ENCODE measurements around the gene PLXNA3.
A peak's percentile ranks its signal among the peaks of the same experiment; 100 is the strongest.

Gene PLXNA3

DNA sequence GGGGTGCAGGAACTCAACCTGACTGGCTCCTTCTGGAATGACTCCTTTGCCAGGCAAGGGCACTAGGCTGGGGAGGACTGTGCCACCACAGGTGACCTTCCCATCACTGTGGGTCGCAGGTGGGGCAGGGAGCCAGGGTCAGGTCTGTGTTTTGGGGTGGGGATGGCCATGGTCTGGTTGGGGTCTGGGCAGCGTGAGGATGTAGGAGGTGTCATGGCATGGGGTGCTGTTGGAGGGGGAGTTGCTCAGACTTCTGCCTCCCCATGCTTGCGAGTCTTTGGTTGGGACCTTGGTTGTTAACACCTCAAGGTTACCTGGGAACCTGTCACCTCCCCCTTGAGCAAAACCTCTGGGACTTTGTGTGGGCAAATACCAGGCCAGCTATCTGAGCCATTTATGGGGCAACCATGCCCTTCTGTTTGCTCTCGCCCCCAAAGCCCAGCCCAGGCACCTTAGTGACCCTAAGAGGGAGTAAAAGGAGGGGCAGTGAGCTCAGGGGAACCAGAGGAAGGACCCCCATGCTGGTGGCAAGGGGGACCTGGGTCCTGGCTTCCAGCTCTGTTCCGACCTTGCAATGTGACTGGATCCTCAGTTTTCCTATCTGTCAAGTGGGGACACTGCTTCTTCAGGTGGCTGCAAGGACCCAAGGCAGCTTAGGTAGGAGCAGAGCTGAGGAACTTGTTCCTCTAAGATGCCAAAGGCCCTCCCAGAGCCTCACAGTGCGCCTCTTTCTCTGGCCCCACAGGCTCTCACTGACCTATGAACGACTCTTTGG is 23.5 kb upstream of the PLXNA3 start:
- no peak for DNase-seq

DNA sequence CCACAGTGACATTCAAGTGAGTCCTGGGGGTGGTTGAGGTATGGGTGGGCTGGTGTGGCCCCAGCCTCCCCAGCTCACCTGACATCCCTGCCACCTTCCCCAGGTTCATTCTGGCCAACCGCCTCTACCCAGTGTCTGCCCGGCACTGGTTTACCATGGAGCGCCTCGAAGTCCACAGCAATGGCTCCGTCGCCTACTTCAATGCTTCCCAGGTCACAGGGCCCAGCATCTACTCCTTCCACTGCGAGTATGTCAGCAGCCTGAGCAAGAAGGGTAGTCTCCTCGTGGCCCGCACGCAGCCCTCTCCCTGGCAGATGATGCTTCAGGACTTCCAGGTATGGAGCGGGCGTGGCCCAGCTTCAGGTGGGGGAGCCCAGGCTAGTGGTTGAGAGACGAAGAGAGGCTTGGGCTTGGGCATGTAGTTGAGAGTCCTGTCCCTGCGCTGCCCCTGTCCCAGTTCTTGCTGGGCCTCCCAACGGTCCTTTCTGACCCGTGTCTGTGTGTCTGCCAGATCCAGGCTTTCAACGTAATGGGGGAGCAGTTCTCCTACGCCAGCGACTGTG is 22.8 kb upstream of the PLXNA3 start:
- no peak for DNase-seq

DNA sequence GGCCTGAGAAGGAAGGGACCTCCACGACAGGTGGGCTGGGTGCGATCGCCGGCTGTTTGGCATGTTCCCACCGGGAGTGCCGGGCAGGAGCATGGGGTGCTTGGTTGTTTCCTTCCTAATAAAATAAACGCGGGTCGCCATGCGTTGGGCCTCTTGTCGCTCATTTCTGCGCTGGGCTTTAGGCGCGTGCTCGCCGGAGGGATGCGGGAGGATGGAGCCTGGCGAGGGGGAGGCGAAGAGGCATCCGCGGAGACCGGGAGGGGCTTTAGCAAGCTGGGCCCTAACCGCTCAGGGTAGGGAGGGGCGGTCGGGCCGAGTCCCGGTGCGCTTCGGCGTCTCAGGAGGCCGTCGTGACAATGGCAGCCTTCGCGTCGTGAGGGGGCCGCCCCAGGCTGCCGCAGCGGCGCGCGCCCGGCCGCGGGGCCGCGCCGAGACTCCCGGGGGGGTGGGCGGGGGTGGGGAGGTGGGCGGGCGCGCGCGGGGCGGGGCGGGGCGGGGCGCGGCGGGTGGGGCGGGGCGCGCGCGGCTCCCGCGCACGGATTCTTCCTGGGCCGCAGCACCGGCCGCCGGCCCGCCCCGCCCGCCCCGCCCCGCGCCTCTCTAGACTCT is 21.6 kb upstream of the PLXNA3 start:
- DNase-seq, result peak in 26 of 58 donors; percentile 3 to 51 (median 24)

DNA sequence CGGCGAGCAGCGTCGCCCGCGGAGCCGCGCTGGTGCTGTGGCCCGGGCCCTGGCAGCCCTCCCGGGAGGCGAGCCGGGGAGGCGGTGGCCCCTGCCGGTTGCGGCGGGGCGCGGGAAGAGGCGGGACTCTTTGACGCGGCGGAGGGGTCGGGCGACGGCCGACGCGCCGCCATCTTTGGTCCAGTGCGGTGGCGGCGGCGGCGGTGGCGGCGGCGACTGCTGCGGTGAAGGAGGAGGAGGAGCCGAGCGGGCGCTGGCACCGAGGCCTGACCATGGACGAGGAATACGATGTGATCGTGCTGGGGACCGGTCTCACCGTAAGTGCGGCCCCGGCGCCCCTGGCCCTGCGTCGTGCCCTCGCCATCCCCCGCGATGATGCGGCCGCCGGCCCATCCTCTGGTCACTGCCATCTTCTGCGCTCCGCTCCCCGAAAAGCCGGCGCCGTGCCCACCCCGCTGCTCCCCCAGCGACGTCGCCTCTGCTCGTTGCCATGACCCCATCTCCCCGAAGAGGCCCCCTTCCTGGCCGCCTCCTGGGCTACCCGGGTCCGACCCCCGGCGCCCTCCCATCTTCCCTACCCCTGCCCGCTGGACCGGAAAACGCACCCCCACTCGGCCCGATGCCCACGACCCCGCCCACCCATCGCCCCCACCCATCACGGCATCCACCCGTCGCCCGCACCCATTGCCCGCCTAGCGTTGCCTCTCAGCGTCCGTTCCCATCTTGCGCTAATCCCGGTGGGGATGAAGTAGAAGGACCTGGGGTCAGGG is 20.9 kb upstream of the PLXNA3 start, which contains the start of gene GDI1:
TSS of gene GDI1 (plus strand) at position 172 of the 770 bp plus-strand sequence. CDS start at position 273, 101 bp downstream.
- peak in 33 of 58 donors; percentile 3 to 59 (median 27) for DNase-seq

DNA sequence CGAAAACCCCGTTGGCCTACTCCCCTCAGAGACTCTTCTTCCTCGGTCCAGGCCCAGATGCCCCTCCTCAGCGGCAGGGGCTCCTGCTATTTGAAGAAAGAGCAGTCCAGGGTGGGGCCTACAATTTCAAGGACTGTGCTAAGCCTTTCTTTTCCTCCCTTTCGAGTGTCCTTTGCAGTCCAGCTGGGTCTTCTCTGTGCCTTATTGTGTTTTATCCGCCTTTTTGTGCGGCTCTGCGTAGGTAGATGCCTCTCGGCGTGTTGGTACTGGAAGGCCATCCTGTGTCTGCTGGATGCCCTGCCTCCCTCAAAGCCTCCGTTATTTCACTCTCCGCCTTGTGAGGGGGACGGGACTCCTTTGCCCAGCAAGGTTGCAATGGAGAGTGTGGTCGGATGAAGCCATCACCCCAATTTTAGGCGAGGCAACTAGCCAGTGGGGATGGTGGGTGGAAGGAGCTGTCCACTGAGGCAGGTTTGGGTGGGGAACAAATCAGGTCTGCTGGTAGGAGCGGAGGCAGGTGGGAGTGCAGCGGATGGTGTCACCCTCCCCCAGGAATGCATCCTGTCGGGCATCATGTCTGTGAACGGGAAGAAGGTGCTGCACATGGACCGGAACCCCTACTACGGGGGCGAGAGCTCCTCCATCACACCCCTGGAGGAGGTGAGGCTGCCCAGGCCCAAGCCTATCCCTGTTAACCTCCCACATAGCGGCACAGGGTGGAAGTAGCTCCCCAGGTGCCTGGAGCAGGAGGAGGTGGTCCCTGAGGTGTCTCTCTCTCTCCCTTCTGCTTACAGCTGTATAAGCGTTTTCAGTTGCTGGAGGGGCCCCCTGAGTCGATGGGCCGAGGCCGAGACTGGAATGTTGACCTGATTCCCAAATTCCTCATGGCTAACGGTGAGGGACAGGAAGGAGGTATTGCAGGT is 19.8 kb upstream of the PLXNA3 start:
- peak in 1 of 58 donors; percentile 2 for DNase-seq

DNA sequence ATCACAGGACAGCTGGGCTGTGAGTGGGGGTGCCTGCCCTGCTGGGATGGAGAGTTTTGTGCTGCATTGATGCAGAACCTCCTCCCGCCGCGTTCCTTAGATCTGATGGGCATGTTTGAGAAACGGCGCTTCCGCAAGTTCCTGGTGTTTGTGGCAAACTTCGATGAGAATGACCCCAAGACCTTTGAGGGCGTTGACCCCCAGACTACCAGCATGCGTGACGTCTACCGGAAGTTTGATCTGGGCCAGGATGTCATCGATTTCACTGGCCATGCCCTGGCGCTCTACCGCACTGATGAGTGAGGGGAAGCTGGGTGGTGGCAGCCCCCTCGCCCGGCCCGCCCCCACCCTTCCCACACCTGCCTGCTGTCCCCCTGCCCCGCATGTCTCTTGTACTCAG is 18.2 kb upstream of the PLXNA3 start:
- no peak for DNase-seq

DNA sequence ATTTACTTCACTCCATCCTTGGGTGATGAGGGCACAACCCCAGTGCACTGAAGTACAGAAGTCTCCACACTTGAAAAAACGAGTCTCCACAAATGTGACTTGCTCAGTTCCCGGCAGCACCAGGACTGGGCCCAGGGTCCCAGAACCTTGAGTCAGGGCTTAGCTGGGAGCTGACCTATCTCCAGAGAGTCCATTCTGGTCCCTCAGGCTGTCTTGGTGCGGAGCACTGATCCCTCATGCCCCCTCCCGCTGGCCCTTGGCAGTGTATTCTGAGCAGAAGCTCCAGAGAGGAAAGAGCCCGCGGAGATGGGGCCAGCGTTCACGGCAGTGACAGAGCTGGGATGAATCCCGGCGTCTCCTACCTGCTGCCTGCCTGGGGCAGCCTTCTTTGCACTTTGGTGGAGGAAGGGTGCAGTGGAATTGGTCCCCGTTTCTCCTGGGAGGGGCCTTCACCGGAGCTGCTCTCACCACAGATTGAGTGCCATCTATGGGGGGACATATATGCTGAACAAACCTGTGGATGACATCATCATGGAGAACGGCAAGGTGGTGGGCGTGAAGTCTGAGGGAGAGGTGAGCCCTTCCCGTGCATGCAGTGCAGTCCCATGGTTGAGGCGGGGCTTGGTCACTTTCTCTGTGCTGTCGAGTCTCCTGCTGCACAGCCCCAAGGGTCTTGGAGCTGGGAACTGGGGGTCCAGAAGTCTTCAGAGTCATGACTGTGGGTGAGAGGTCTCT is 17.3 kb upstream of the PLXNA3 start:
- DNase-seq, result no peak

DNA sequence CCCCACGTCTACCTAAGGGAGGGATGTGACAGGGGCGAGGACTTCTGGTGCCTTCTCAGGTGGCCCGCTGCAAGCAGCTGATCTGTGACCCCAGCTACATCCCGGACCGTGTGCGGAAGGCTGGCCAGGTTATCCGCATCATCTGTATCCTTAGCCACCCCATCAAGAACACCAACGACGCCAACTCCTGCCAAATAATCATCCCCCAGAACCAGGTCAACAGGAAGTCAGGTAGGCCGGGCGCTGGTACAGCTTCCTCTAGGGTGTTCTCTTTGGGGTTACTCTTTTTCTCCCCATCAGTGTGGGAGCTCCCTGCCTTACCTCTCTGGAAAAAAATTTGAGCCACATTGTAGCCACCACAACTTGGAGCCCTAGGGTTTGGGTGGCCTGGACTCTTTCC is 16.5 kb upstream of the PLXNA3 start:
- DNase-seq, result no peak

DNA sequence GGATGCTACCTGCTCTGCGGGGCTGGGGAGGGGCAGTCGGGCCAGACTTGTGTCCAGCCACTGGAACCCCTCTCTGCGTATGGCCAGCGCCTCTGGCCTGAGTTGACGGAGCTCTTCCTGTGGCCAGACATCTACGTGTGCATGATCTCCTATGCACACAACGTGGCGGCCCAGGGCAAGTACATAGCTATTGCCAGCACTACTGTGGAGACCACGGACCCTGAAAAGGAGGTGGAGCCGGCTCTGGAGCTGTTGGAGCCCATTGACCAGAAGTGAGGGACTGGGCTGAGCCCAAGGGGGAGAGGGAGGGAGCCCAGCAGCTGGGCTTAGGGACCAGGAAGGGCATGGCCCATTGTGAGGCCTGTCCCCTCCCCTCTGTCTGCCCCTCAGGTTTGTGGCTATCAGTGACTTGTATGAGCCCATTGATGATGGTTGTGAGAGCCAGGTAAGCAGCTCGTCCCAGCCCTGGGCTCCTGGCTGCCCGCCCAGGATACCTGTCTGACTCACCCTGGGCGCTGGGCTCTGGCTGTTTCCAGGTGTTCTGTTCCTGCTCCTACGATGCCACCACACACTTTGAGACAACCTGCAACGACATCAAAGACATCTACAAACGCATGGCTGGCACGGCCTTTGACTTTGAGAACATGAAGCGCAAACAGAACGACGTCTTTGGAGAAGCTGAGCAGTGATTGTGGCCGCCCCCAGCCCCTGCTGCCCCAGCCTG is 15.9 kb upstream of the PLXNA3 start:
- no peak for DNase-seq

DNA sequence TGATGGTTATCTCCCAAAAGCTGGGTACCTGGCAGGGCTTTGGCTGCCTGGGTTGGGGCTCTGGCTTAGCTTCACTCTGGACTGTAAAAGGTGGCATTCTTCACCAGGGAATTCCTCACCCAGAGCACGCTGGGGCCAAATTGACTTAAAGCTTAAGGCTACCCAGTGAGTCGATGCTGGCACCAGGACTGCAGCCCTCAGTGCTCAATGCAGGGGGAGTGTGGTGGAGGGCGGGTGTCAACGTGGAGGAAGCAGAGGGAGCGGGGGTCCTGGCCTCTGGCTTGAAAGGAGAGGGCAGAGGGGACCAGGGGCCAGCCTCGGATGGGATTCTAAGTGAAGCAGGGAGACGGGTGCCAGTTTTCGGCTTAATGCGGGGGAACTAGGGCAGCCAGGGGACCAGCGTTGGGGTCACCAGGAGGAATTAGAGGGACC is 14.6 kb upstream of the PLXNA3 start:
- no peak for DNase-seq

DNA sequence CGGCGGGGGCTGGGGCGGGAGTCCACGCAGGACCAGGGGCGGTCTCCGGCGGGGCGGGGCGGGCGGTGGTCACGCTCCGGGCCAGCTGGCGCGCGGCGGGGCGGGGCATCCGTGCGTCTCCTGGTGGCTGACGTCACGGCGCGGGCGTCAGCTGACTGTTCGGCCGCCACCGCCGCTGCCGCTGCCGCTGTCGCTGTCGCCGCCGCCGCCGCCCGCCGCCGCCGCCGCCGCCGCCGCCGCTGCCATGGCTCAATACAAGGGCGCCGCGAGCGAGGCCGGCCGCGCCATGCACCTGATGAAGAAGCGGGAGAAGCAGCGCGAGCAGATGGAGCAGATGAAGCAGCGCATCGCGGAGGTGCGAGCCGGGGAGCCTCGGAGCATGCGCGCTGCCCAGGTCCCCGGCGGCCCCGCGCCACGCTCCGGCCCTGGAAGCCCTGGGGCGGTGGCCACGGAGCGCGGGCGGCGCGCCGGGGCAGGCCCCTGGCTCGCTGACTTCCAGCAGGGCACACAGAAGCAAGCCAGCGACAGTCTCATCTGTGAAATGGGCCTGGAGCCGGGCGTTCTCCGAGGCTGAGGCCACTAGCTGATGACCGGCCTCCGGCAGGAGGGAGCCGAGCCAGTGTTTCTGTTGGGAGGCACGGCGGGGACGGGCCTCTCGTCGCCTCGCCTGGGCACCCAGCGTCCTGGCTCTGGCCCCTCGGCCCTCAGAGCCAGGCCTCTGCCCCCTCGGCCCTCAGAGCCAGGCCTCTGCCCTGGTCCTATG is 13.9 kb upstream of the PLXNA3 start, which contains the start of gene FAM50A:
TSS of gene FAM50A (plus strand) at position 150 of the 763 bp plus-strand sequence. CDS start at position 245, 95 bp downstream.
- DNase-seq, result peak in 51 of 58 donors; percentile 6 to 80 (median 54)

DNA sequence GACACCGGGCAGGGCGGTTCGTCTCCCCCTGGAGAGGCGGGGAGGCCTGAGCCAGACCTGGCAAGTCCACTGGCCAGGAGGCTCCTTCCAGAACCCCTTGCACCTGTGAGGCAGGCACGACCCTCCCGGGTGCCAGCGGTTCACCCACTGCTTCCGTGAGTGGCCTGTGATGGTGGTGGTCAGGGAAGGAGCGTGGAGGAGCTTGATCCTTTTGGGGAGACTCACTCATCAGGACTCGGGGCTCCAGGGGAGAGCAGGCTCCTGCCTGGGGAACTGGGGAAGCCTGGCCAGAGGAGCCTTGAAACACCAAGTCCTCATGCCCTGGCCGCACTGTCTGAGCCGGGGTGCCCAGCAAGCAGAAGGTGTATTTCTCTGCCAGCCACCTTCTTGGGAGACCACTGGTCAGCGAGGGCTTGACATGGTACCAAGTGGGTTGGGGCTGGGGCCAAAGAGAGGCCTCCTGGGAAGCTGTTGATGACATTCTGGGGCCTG is 13.3 kb upstream of the PLXNA3 start:
- no peak for DNase-seq

DNA sequence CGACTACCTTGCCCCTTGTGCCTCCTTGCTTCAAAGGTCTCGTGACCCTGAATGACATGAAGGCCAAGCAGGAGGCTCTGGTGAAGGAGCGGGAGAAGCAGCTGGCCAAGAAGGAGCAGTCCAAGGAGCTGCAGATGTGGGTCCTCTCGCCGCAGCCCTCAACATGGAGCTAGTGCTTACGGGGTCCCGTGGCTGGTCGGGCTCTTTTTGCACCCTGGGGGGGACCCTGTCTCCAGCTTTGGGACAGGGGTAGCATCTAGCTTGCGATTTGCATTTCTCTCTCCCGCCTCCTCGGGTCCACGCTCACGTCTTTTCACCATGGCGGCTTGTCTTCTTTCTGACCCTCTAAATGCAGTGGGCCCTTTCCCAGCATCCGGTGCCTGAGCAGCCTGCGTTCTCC is 12.3 kb upstream of the PLXNA3 start:
- DNase-seq, result no peak

DNA sequence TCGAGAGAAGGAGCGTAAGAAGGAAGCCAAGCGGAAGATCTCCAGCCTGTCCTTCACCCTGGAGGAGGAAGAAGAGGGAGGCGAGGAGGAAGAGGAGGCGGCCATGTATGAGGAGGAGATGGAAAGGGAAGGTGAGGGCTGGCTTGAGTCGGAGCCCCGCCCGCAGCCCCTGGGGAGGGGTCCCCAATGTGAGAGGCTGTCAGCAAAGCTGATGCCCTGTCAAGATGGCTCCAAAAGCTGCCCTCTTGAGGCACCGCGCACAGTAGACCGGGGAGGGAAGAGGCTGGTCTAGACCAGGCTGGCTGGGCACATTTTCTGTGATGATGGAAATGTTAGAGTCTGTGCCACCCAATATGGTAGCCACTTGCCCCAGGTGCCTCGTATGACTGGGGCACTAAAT is 11.7 kb upstream of the PLXNA3 start:
- DNase-seq, result no peak

DNA sequence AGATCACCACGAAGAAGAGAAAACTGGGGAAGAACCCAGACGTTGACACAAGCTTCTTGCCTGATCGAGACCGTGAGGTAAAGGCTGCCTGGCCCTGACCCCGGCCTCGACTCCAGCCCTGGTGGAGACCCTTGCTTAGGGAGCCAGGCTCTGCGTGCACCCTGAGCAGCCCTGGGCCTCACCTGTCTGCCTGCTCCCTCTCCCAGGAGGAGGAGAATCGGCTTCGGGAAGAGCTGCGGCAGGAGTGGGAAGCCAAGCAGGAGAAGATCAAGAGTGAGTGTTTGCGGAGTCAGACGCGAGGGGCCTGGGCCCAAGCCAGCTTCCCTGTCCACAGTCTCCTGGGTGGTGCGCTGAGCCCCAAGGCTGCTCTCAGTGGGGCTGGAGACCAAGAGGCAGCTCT is 9.6 kb upstream of the PLXNA3 start:
- DNase-seq, result no peak

DNA sequence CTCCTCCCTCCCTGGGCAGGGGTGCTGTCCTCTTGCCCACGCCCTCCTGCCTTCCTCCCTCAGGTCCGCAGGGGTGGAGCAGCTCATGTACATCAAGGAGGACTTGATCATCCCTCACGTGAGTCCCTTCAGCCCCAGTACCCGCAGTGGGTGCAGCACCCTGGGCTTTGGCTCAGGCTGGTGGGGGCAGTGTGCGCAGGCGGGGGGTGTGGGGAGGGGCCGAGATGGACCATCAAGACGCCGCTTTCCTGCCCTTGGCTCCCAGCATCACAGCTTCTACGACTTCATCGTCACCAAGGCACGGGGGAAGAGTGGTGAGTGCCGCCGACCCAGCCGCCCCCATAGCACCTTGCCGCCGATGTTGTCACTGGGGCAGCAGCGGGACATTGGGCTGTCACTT is 8.5 kb upstream of the PLXNA3 start:
- DNase-seq, result no peak

DNA sequence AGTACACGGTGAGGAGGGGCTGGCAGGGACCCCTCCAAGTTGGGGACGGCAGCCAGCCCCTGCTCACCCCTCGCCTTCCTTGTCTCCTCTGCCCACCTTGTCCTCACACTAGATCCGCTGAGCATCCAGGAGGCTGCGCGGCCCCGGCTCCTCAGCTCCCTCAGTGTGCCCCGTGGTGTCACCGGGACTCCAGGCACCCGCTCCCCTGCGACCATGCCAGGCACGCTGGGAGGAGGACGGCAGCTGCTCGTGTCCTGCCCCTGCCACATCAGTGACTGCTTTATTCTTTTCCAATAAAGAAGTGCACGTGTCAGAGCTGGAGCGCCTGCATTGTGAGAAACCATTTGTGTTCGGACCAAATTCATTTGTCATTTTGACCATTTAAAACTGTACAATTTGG is 7.8 kb upstream of the PLXNA3 start:
- peak in 19 of 58 donors; percentile 1 to 49 (median 9) for DNase-seq

DNA sequence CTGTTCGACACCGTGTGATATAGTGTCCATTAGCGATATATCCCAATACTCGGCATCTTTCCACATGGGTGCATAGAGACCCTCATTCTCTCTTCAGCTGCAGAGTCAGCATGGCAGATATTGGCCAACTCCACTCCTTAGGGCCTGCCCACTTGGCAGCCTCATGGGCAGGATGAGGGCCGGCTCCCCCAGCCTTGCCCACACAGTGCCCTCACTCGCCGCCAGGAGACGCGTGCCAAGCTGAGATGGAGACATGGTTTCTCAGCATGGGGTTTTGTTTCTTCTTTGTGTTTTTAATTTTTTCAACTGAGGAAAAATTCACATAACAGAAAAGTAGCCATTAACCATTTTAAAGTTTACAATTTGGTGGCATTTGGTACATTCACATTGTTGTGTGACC is 5.3 kb upstream of the PLXNA3 start:
- DNase-seq, result peak in 17 of 58 donors; percentile 1 to 20 (median 13)
